GM21529 (cell line): ENCODE results near the gene EPHA2.

Experiments
- ATAC-seq: cut with Tn5 transposase; IDR thresholded peaks from one replicate; pipeline ENCODE4 v1.9.1; 2021; ENCODE audit not compliant: unreplicated experiment

Gene EPHA2

GRCh38 chr1:16076031-16076864 lies 79.6 kb downstream of the EPHA2 start:
- ATAC-seq = no peak

GRCh38 chr1:16075337-16076030 lies 80.4 kb downstream of the EPHA2 start:
- no peak for ATAC-seq
